ENCODE measurements around the gene MYL7. TPM values are rescaled to one million over a fixed set of nuclear protein-coding genes. Genes with fewer than 3 reads are reported as not detected.

Gene MYL7
- total RNA-seq, 1 experiment from 2014 or later, result not detected

- no peak for ATAC-seq
- intact Hi-C loops (cut with micrococcal nuclease), result no loop called here
- Histone ChIP-seq H3K36me3 (ENCODE audit: control insufficient read depth in 1 of 2, insufficient read depth in 2 of 2, low read length in 2 of 2) (no peaks in the 10 kb centered on the region), H2AFZ (ENCODE audit: low read depth, low read length, poor library complexity, severe bottlenecking) (no peak overlapping the region), H3K4me3 (replicated peaks in 1 of 2; ENCODE audit: low read depth in 1 of 2, low read length in 2 of 2) (no peak overlapping the region), H3K27me3 (ENCODE audit: insufficient read depth, low read length) (no peaks in the 10 kb centered on the region), H3K79me2 (ENCODE audit: insufficient read depth, low read length) (no peaks in the 10 kb centered on the region), H3K9me3 (ENCODE audit: control insufficient read depth in 1 of 2, insufficient read depth in 1 of 2, low read depth in 1 of 2, low read length in 2 of 2) (no peaks in the 10 kb centered on the region), H3K4me1 (ENCODE audit: control insufficient read depth in 1 of 2, insufficient read depth in 2 of 2, low read length in 2 of 2) (no peaks in the 10 kb centered on the region), H3K9me2 (ENCODE audit: insufficient read depth) (no peaks in the 10 kb centered on the region), H3K4me2 (ENCODE audit: low read length) (no peak overlapping the region), H3K9ac (ENCODE audit: low read length) (no peak overlapping the region), H3K27ac (ENCODE audit: low read depth, low read length) (no peak overlapping the region), H4K20me1 (ENCODE audit: insufficient read depth) (no peaks in the 10 kb centered on the region)
- TF ChIP-seq CTCF (IDR thresholded peaks at IDR 0.05 in 2 of 3, conservative IDR thresholded peaks at IDR 0.05 in 1 of 3; ENCODE audit: borderline replicate concordance in 1 of 3, insufficient read depth in 1 of 3, low read depth in 2 of 3, low read length in 2 of 3), result no peak
- no peak for TF ChIP-seq FOSL1 (IDR thresholded peaks at IDR 0.05; ENCODE audit: low read depth)
- no peak for TF ChIP-seq TCF7L2 (IDR thresholded peaks at IDR 0.05; ENCODE audit: borderline replicate concordance, extremely low read depth, insufficient read depth, insufficient read length)
- TF ChIP-seq ZBTB33 (IDR thresholded peaks at IDR 0.05; ENCODE audit: extremely low read depth, insufficient replicate concordance, low read length), result no peak
- no peak for TF ChIP-seq SIN3A (IDR thresholded peaks at IDR 0.05; ENCODE audit: low read depth)
- no peak for TF ChIP-seq ZFX (IDR thresholded peaks at IDR 0.05)
- no peak for TF ChIP-seq CEBPB (IDR thresholded peaks at IDR 0.05; ENCODE audit: low read depth)
- TF ChIP-seq RAD21 (IDR thresholded peaks at IDR 0.05; ENCODE audit: low read depth), result no peak
- TF ChIP-seq MAX (IDR thresholded peaks at IDR 0.05), result no peak
- TF ChIP-seq JUND (IDR thresholded peaks at IDR 0.05), result no peak
- POLR2A ChIA-PET, result no interaction called here
- no TSS peak for BruUV-seq (replicated peaks)
- no peak for DNase-seq (ENCODE audit: low read depth, low spot score)
- CTCF ChIA-PET, result interaction anchor here (0.7 kb wide), 1 partner anchor 54 kb away, joined by 3 read pairs; no protein-coding TSS in a partner anchor
- RAD21 ChIA-PET (ENCODE audit: low non-redundant PET in 1 of 2, low total read pairs in 2 of 2, uncharacterized antibody in 2 of 2, unreplicated experiment in 2 of 2), result no interaction called here
Observed at GRCh38 chr7:44142028-44142427, 896 bp upstream of the MYL7 start.

All from HCT116 (cell line).